ENCODE measurements around the gene SETD2.
A peak's percentile ranks its signal among the peaks of the same experiment; 100 is the strongest.
"Not testable (repeated sequence)": the region's sequence is repeated elsewhere in the genome, so short reads cannot be mapped to it uniquely, and the experiment has no call there.

SETD2 gene

GRCh38 chr3:47117807-47118364 lies 46.0 kb downstream of the SETD2 start:
- no peak for DNase-seq (ENCODE audit: low read depth)
- TF ChIP-seq MAX (IDR thresholded peaks at IDR 0.05; ENCODE audit: low read depth, low read length) = no peak
- no peak for TF ChIP-seq POLR2A (IDR thresholded peaks at IDR 0.05; ENCODE audit: extremely low read depth, insufficient read length)
- no peak for TF ChIP-seq MYC (IDR thresholded peaks at IDR 0.05; ENCODE audit: low read depth, low read length)
- TF ChIP-seq CTCF (IDR thresholded peaks at IDR 0.05; ENCODE audit: low read depth, low read length) = no peak
- no peak overlapping the region for H3K4me3 ChIP-seq (ENCODE audit: low read depth, low read length)

- H3K4me3 ChIP-seq (ENCODE audit: low read depth, low read length); DNase-seq (ENCODE audit: low read depth): not testable (repeated sequence)
These were observed 48.4 kb downstream of the SETD2 start for GRCh38 chr3:47115524-47115923.

- TF ChIP-seq CTCF (IDR thresholded peaks at IDR 0.05; ENCODE audit: low read depth, low read length) (no peak), MAX (IDR thresholded peaks at IDR 0.05; ENCODE audit: low read depth, low read length) (no peak), MYC (IDR thresholded peaks at IDR 0.05; ENCODE audit: low read depth, low read length) (no peak), POLR2A (IDR thresholded peaks at IDR 0.05; ENCODE audit: extremely low read depth, insufficient read length) (no peak)
- no peak overlapping the region for H3K4me3 ChIP-seq (ENCODE audit: low read depth, low read length)
- peak; percentile 13 for DNase-seq (ENCODE audit: low read depth)
These were observed 50.1 kb downstream of the SETD2 start for GRCh38 chr3:47113669-47114365.

- DNase-seq (ENCODE audit: low read depth) = no peak
- no peak overlapping the region for H3K4me3 ChIP-seq (ENCODE audit: low read depth, low read length)
- TF ChIP-seq MAX (IDR thresholded peaks at IDR 0.05; ENCODE audit: low read depth, low read length) (no peak), CTCF (IDR thresholded peaks at IDR 0.05; ENCODE audit: low read depth, low read length) (no peak), MYC (IDR thresholded peaks at IDR 0.05; ENCODE audit: low read depth, low read length) (no peak), POLR2A (IDR thresholded peaks at IDR 0.05; ENCODE audit: extremely low read depth, insufficient read length) (no peak)
These were observed 50.9 kb downstream of the SETD2 start for GRCh38 chr3:47112997-47113396.

- no peak for TF ChIP-seq POLR2A (IDR thresholded peaks at IDR 0.05; ENCODE audit: extremely low read depth, insufficient read length)
- no peak for TF ChIP-seq MYC (IDR thresholded peaks at IDR 0.05; ENCODE audit: low read depth, low read length)
- TF ChIP-seq MAX (IDR thresholded peaks at IDR 0.05; ENCODE audit: low read depth, low read length) = no peak
- no peak for TF ChIP-seq CTCF (IDR thresholded peaks at IDR 0.05; ENCODE audit: low read depth, low read length)
- DNase-seq (ENCODE audit: low read depth) = no peak
- no peak overlapping the region for H3K4me3 ChIP-seq (ENCODE audit: low read depth, low read length)
These were observed 54.5 kb downstream of the SETD2 start for GRCh38 chr3:47109393-47109792.

GRCh38 chr3:47108546-47108945 lies 55.4 kb downstream of the SETD2 start:
- no peak overlapping the region for H3K4me3 ChIP-seq (ENCODE audit: low read depth, low read length)
- DNase-seq (ENCODE audit: low read depth) = no peak
- TF ChIP-seq POLR2A (IDR thresholded peaks at IDR 0.05; ENCODE audit: extremely low read depth, insufficient read length) (no peak), MAX (IDR thresholded peaks at IDR 0.05; ENCODE audit: low read depth, low read length) (no peak), MYC (IDR thresholded peaks at IDR 0.05; ENCODE audit: low read depth, low read length) (no peak), CTCF (IDR thresholded peaks at IDR 0.05; ENCODE audit: low read depth, low read length) (no peak)

All from NB4 (cell line).